NCI-H128 (cell line): ENCODE results near the gene ARHGAP32.

Experiments
- DNase-seq: peaks from one replicate; lab custom pipeline; 2025; ENCODE audit not compliant: unreplicated experiment; lab: John Stamatoyannopoulos, UW

ARHGAP32 gene

DNA sequence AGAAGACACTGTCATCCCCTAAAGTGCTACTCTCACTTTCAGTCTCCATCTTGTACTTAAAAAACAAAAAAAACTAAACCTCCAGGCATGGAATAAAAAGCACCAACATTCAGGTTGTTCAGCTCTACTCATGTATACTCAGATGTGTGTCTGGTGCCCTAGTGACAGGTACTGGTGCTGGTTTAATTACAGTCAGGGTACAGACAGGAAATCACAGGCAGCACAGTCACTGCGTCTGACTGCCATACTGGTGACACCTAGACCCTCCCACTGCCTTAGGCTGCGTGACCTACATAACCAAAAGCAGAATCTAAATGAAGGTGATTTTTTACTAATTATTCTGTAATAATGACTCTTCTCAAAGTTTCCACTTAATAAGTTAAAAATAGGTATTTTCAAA, at the start of gene ARHGAP32:
ARHGAP32 (minus strand) TSS at position 176 of the 400 bp plus-strand sequence; CDS start at position 49, 127 bp downstream.
- no peak for DNase-seq

DNA sequence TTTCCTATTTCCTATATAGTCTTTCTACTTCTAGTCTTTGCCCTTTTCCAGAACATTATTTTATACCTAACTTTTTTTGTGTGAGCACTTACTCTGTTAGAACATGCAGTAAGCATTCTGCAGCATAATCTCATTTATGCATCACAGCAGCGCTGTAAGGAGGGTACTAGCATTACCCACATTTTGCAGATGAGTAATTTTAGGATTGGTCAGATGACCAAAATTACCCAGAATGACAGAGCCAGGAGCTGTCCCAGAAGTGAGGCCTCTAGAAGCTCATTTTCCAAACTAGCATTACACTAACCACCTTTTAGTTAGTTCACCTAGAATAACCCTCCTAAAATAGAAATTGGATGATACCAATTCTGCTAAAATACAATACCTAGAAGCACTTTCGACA, 47.1 kb upstream of the ARHGAP32 start:
- no peak for DNase-seq

DNA sequence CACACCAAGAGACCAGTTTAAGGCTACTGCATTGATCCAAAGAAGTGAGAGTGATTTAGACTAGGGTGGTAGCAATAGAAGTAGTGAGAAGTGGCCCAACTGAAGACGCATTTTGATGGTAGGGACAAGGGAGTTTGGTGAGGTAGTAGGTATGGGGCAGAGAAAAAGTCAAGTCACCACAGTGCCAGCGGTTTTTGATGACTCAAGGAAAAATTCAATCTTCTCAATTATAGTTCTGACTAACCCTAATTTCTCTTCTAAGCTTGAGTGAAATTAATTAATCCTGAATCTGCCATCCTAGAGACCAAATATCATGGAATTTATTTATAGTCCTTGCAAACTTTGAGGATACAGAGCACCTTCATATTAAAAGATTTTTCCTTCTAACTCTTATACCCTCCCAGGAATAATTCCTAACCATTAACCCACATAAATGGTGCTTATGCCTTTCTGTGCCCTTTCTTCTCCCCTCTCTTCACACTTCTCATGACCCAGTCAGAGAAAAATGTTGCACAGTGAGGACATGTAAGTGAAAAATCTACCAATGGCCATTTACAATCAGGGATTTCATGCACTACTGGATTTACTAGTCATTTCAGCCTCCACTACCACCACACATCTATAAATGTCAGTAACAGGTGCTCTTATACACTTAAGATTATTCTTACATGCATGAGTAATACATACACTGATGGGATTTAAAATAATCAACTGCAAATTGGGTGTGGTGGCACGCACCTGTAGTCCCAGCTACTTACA, 45.9 kb upstream of the ARHGAP32 start:
- DNase-seq = no peak

DNA sequence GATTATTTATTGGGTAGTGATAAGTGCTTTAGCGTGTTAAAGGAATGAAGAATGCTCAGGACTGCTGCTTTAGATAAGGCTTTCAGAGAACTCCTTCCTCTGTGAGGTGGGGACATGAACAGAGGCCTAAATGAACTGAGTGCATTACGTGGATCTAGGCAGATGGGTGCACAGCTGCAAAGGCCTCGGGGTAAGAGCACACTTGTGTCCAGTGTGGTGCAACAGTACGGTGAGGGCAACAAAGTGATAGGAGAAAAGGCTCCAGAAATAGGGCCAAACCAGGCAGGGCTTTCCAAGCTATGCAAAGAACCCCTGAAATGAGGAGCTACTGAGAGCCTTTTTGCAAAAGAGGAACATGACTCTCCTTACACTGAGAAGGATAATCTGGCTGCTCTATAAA, 45.3 kb upstream of the ARHGAP32 start:
- no peak for DNase-seq

DNA sequence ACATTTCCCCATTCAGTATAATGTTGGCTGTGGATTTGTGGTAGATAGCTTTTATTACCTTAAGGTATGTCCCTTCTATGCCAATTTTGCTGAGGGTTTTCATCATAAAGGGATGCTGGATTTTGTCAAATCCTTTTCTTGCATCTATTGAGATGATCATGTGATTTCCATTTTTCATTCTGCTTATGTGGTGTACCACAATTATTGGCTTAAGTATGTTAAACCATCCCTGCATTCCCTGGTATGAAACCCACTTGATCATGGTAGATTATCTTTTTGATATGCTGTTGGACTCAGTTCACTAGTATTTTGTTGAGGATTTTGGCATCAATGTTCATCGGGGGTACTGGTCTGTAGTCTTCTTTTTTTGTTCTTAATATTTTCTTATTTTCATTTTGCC, 44.7 kb upstream of the ARHGAP32 start:
- no peak for DNase-seq

DNA sequence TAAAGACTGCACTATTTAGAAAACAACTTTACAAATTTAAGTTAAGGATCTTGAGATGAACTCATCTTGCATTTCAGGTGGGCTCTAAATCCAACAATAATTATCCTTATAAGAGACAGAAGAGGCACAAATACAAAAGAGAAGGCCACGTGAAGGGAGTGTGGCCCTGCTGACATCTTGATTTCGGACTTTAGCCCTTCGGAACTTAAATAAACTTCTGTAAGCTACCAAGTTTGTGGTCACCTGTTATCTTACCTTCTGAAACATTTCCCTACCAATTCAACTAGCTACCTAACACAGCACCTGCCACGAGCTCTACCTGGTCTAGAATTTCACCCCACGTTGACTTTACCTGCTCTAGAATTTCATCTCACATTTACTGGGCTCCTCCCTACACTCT, 42.9 kb upstream of the ARHGAP32 start:
- DNase-seq = no peak

DNA sequence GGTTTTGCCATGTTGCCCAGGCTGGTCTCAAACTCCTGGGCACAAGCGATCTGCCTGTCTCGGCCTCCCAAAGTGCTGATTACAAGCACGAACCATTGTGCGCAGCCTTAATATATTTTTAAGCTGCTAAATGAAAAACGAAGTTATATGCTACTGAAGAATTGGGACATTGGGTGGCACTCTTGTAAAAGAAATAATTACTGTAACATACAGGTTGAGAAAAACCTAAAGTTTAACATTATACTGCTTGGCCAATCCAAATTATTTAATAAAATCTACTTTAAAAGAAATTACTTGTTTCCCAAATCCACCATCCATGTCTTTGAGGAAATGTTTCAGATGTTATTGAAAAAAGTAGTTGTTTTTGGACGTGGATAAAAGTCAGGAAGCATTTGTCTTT, 37.9 kb upstream of the ARHGAP32 start:
- DNase-seq = no peak

DNA sequence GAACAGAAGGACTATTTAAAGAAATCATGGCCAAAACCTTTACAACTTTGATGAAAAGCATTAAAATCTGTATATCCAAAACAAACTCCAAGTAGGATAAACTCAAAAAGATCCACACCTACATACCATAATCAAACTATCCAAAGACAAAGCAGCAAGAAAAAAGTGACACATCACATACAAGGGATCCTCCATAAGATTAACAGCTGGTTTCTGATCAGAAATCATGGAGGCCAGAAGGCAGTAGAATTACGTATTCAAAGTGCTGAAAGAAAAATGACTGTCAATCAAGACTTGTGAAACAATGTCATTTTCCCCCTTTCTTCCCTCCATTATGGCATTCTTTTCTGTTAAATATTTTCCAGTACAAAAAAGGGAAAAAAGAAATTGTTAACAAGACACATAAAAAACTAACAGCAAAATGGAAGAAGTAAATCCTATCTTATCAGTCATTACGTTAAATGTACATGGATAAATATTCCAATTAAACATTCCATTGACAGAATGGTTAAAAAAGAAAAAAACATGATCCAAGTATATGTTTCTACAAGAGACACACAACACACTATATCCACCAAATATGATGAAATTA, 34.2 kb upstream of the ARHGAP32 start:
- DNase-seq = no peak

DNA sequence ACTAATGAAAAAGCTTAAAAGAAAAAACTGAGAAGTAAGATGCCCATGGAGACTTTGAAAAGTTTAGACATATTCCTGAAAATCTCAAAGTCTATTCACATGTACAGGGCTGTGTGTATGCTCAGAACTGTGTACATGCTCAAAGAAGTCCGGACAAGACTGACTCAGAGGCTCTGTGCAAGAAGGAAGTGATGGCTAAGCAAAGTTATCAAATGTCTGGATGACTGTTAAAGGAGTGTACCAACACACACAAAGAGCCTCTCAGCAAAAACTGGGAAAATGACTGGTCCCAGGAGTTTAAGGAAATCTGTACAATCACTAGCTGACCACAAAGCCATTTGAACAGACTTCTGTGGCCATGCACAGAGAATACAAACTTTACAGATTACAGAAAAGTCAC, 33.1 kb upstream of the ARHGAP32 start:
- no peak for DNase-seq

DNA sequence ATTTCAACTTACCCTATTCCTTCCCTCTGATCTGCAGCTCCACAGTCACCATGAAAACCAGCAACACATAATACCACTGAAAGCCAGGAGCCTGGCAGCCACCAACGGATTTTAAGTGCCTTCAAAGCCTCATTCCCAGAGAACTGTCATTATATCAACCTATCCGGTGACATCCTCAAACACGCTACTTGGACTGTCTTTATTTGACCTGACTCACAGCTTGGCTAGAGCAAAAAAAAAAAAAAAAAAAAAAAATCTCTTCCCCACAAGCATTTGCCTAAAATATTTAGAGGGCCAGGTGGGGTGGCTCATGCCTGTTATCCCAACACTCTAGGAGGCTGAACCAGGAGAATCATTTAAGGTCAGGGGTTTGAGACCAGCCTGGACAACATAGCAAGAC, 32.4 kb upstream of the ARHGAP32 start:
- DNase-seq = no peak

DNA sequence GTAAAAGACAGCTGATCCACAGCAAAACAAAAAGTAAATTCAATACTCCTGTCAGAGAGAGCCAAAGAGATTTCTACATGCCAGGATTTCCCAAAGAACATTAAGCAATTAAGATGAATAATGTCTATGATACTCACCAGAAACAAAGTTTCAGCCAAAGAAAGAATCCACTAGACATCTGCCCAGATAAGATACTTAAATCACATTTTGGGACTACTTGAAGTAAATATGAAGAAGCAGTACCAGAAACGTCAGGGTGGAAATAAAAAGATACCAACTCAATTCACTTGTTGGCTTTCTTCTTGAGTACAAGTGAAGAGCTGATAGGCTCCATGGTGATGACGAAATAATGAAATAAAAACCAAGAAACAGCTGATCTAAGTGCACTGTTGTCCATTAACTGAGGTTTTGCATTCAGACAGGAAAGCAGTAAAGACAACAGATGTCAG, 31.6 kb upstream of the ARHGAP32 start:
- DNase-seq = no peak

DNA sequence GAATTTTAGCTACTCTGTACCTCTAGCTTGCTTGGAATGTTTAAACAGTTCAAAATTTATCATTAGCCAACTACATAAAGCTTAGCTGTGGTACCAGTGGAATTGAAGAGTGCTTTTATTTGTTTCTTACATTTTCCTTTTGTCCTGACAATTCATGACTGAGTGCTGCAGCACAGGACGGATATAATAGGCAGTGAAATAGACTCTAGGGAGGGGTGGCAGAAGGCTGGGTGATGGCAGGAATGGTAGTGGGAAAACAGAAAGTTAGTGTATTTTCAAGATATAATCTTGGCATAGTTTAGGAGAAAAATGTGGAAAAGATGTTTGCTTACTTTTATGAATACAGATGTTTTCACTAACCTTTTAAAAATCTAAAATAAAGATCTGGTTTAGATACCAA, 31.1 kb upstream of the ARHGAP32 start:
- no peak for DNase-seq

DNA sequence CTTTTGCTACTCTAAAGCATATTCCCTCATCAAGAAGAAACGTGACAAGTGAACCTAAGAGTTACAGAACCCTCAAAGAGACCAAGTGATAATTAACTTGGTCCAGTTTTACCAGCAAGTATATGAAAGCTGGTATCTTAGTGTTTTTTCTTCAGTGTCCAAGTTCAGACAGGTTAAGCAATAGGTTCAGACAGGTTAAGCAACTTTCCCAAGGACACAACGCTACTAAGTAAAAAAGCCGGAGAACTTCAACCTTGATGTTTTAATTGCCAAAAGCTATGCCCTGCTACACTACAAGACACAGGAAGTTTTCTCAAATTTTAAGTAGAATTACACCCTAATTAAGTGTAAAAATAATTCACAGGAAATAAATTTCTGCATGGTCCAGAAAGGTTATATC, 30.0 kb upstream of the ARHGAP32 start:
- DNase-seq = no peak

DNA sequence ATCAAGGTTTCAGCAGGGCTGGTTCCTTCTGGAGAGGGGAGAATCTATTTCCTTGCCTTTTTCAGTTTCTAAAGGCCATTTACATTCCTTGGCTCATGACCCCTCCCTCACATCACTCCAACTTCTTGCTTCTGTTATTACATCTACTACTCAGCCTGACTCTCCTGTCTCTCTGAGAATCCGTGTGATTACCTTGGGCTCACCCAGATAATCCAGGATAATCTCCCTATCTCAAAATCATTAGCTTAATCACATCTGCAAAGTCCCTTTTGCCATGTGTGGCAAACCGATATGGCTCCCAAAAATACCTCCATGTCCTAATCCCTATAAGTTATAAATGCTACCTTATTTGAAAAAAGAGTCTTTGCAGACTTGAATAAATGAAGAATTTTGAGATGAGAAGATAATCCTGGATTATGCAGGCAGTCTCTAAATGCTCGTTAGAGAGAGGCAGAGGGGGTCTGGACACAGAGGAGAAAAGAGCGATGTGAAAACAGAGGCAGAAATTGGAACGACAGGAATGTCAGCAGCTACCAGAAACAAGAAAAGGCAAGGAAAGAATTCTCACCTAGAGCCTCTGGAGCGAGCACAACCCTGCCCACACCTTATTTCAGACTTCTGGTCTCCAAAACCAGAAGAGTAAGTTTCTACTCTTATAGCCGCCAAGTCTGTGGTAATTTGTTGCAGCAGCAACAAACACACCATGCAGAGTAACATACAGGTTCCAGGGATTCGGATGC, 23.6 kb upstream of the ARHGAP32 start:
- DNase-seq = no peak

DNA sequence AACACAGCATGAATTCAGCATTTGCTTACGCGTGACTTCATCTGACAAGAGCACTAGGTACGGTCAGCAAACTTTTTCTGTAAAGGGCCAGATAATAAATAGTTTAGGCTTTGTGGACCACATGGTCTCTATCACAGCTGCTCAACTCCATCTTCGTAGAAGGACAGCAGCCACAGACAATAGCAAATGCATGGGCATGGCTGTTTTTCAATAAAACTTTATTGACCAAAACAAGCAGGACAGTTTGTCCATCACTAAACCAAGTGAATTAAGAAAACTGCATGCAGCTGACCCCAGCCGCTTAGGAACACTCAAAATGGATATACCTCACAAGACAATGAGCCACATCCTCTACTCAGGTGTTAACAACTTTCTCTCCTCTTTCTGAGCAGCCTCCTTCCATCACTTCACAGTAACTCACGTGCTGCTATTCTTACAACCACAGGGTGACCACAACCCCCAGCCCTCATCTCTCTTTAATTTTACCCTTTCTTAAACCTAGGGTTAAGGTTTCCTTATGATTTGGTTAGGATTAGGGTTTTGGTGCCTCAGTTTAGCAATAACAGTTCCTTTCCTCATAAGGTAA, 22.7 kb upstream of the ARHGAP32 start:
- DNase-seq = no peak

DNA sequence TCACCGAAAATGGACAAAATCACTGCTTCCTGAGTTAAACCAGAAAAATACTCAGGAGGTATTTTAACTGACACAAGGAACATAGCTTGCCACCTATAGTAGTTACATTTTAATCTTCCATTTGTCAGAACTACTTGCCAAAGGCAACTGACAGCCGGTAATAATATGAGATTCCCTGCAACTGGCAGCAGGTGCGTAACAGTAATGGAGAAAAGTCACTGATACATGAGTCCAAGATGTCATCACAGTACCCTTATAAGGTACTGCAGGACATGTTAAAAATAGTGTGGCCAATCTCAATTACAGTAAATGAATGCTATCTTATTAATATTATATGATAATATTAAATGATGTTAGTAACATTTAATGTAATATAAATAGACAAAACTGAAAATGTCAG, 21.1 kb upstream of the ARHGAP32 start:
- DNase-seq = no peak

DNA sequence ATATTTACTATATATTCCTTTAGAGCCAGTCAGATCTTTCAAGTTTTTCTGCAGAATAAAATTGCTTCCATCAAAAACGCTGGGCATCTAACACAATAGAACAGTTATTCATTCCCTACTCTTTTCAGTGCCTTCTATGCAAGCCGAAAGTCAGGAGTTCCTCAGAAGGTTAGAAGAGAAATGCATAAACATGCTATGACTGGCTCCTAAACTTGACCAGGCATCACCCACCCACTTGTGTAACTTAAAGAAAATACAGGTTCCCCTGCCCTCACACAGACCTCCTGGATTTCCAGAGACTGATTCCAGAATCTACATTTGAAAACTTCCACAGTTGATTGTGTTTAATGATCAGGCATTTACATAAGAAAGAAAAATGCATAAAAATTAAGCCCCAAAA, 19.3 kb upstream of the ARHGAP32 start:
- no peak for DNase-seq

DNA sequence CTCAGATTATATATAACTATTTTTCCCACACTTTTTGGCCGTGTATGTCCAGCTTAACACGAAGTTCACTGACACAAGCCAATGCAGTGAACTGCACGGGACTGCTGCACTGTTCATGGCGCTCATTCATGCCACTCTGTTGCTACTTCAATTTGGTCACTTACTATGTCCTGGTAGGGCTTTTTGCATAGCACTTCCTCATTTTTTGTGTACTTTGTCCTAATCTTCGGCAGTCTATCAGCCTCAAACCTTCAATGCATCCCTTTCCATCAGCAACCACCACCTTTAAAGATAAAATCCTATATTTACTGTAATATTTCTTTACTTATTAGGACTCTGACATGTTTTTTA, 18.7 kb upstream of the ARHGAP32 start:
- no peak for DNase-seq

DNA sequence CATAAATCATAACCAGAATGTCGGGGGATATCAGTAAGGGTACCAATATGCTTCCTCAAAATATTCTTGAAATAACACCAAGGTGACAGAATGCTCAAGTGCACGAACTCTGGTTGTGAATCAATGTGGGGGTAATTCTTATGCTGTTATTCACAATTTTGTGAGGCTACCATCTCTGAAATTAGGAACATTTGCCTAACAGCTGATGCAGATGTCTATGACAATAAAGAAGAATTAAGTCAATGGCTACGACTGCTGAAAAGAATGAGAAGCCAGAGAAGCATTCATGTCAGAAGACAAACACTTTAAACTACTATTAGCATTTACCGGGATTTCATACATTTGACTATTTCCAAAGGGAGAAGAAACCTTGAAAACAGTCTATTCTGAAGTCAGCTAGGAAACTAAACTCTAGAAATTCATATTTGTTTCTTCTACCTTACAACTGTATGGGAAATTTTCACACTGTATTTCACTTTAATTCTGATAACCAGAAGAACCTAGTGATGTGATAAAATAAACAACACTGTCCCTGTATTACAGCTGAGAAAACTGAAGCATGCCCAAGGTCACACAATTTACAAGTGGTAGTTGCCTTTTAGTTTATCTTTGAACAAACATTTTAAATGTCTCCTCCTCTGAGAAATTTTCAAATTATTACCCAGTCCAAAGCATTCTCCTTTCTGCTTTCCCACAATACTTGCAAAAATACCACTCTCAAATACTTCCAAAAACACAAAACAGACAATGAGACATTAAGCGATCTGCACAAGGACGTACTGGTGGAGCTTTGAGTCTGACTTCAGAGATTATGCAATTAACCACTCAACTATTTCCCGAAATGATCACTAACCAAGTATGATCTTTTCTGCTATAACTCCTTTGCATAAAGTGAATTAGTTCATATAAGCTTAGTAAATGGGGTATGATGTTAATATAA, 18.0 kb upstream of the ARHGAP32 start:
- DNase-seq = no peak

DNA sequence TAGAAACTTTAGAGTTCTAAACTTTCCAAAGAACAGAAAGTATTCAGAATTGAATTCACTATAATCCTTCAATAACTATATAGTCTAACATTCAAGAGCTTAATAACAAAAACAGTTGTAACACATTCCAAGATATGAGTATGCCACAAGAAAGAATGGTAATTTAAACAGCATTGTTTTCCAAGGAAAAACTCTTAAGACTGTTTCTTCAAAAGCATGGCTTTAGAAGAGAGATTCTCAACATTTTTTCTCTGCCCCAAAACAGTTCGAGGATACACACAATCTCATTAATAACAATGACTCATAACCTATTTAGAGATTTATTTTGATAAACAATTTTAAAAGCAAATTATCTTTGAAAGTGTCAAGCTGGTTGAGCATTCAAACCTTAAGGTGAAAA, 16.7 kb upstream of the ARHGAP32 start:
- DNase-seq = no peak
